ENCODE measurements around the gene C5. TPM values are rescaled to one million over a fixed set of nuclear protein-coding genes. Genes with fewer than 3 reads are reported as not detected.

C5 gene
- total and polyA plus RNA-seq, 9 of the 15 experiments (the other 6 are each of a cell fraction or from before 2014, with no cell fraction given) = 0.08 to 0.91 (median 0.42) TPM

DNA sequence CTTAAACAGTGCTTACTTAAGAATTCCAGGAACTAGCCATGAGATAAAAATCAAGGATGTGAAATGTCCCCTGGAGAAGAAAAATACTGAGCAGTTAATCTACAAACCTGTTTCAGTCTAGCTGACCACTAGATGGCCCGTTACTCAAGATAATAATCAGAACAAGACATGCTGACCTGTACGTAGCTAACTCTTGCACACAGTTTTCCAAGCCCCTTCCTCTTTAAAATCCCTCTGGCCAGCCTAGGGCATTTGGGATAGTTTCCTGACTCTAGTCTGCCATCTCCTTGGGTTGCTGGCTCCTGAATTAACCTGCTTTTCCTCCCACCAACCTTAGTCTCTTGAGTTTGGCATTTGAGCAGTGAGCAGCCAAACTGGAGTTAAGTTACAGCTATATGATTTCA lies 64.3 kb downstream of the C5 start (continued):
- TF ChIP-seq MNT (conservative IDR thresholded peaks at IDR 0.05) (0 out of 4 replicates have a peak, but pooled peaks of 1 of the 2 experiments have one; percentile 18), PCBP2 (IDR thresholded peaks at IDR 0.05; ENCODE audit: low read depth, low read length, poor library complexity, severe bottlenecking) (no peak), SMC3 (conservative IDR thresholded peaks at IDR 0.05; ENCODE audit: insufficient read depth, low read depth, low read length) (0 out of 2 replicates have a peak, but pooled peaks have one; percentile 14), ZNF134 (CRISPR knock-in tag; conservative IDR thresholded peaks at IDR 0.05) (no peak), NFYB (IDR thresholded peaks at IDR 0.05; ENCODE audit: extremely low read depth, insufficient read length) (no peak), HINFP (tag; conservative IDR thresholded peaks at IDR 0.05; ENCODE audit: low read depth) (no peak), CXXC5 (CRISPR knock-in tag; IDR thresholded peaks at IDR 0.05) (no peak), ZBTB49 (CRISPR knock-in tag; IDR thresholded peaks at IDR 0.05; ENCODE audit: borderline replicate concordance) (no peak), NFE2L1 (tag; IDR thresholded peaks at IDR 0.05; ENCODE audit: borderline replicate concordance, low read depth) (no peak), LEF1 (IDR thresholded peaks at IDR 0.05) (no peak), KDM4B (IDR thresholded peaks at IDR 0.05; ENCODE audit: borderline replicate concordance in 2 of 2, low read depth in 1 of 2) (no peak), DEAF1 (CRISPR knock-in tag; IDR thresholded peaks at IDR 0.05) (peak; percentile 36; the same call in 1 of the 2 replicates), FOXK2 (conservative IDR thresholded peaks at IDR 0.05 in 1 of 2, IDR thresholded peaks at IDR 0.05 in 1 of 2; ENCODE audit: low read depth in 2 of 2) (no peak), EP300 (IDR thresholded peaks at IDR 0.05; ENCODE audit: low read length) (peak; percentile 32; the same call in 1 of the 2 replicates), MECOM (CRISPR knock-in tag; IDR thresholded peaks at IDR 0.05) (no peak), CCNT2 (IDR thresholded peaks at IDR 0.05; ENCODE audit: borderline replicate concordance, extremely low read depth, insufficient read length, low read depth, low read length) (no peak)
- TF ChIP-seq, protein P1, sequence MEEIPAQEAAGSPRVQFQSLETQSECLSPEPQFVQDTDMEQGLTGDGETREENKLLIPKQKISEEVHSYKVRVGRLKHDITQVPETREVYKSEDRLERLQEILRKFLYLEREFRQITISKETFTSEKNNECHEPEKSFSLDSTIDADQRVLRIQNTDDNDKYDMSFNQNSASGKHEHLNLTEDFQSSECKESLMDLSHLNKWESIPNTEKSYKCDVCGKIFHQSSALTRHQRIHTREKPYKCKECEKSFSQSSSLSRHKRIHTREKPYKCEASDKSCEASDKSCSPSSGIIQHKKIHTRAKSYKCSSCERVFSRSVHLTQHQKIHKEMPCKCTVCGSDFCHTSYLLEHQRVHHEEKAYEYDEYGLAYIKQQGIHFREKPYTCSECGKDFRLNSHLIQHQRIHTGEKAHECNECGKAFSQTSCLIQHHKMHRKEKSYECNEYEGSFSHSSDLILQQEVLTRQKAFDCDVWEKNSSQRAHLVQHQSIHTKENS (CRISPR knock-in tag; IDR thresholded peaks at IDR 0.05) = no peak
- TF ChIP-seq, protein P2, sequence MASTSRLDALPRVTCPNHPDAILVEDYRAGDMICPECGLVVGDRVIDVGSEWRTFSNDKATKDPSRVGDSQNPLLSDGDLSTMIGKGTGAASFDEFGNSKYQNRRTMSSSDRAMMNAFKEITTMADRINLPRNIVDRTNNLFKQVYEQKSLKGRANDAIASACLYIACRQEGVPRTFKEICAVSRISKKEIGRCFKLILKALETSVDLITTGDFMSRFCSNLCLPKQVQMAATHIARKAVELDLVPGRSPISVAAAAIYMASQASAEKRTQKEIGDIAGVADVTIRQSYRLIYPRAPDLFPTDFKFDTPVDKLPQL (IDR thresholded peaks at IDR 0.05; ENCODE audit: extremely low read depth, insufficient read length) = no peak
